Central memory CD4-positive, alpha-beta T cell (primary cell): ENCODE data around the gene C1GALT1.
"Not testable (repeated sequence)": the region's sequence is repeated elsewhere in the genome, so short reads cannot be mapped to it uniquely, and the experiment has no call there.

ENCODE experiments used
- DNase-seq: peaks from one replicate; pipeline ENCODE4 v3.0.0; 2022

The C1GALT1 gene

DNA sequence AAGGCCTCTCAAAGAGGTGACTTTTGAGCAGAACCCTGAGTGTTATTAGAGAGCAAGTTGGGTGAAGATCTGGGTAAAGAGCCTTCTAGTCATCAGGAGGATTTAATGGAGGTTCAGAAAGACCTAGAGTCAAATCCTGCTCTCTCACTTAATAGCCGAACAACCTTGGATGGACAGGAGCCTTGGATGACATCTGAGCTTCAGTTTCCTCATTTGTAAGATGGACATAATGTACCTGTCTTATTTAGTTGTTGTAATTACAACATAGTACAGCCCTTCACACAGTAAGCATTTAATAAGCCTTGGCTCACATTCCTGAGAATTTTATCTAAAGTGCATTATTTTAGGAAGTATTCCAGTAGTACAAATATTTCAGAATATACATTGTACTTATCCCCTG is 57.0 kb downstream of the C1GALT1 start:
- DNase-seq, result no peak

GRCh38 chr7:7242899-7243298 is 60.6 kb downstream of the C1GALT1 start:
- no peak for DNase-seq

GRCh38 chr7:7245233-7245632 is 62.9 kb downstream of the C1GALT1 start:
- DNase-seq, result not testable (repeated sequence)

DNA sequence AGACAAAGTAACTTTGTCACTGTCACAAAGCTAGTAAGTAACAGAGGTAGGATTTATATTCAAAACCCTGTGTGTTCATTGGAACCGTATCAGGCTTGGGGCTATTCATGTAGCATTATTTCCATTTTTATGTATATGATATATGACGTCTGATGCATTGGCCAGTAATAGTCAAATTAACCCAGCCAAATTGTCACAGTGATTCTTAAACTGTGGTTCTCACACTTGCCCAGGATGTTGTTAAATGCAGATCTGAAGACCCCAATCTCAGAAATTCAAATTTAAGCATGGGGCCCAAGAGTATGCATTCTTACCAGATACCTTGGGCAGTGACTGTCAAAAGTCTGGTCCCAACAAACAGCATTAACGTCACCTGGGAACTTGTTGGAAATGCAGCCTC is 63.9 kb downstream of the C1GALT1 start:
- no peak for DNase-seq

GRCh38 chr7:7247658-7248057 is 65.3 kb downstream of the C1GALT1 start:
- DNase-seq, result no peak

- DNase-seq, result no peak
Observed at GRCh38 chr7:7249814-7250213, 67.5 kb downstream of the C1GALT1 start.

- no peak for DNase-seq
Observed at GRCh38 chr7:7251742-7252141, 69.4 kb downstream of the C1GALT1 start.

DNA sequence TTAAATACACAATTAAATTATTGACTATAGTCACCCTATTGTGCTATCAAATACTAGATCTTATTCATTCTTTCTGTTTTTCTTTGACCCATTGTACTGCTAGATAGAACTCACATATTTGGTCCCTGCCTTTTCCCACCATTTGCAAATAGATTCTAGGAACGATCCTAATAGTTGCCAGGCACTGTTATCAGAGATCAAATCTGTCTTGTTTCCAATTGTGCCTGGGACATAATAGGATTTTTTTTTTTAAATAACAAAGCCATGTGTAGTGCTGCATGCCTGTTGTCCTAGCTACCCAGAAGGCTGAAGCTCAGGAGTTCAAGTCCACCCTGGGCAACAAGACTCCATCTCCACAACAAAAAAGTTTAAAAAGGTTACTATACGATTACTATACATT is 72.0 kb downstream of the C1GALT1 start:
- DNase-seq, result no peak

GRCh38 chr7:7254908-7255307 is 72.6 kb downstream of the C1GALT1 start:
- DNase-seq, result no peak

DNA sequence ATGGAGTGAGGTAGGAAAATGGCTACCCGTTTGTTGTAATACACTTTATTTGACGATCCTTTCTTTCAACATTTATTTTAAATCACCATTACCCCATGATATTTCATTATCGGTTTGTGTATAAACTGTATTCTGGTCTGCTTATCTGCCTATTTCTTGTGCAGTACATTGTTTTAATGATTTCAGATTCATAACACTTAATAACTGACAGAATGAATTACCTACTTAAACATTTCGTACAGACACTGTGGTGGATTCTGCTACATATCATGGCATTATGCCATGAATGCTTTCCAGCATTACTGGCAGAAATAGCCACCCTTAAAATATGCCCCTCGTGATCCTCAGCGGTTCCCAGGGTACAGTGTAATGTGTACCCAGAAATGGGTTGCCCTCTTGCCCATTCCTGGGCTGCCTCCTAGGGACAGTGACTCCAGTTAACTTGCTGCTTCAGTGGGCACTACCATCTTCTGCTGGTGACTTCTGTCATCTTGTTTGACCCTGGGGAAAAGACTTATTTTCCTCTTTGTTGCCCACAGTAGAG is 74.5 kb downstream of the C1GALT1 start:
- no peak for DNase-seq

- no peak for DNase-seq
Observed at GRCh38 chr7:7257899-7258692, 75.8 kb downstream of the C1GALT1 start.

DNA sequence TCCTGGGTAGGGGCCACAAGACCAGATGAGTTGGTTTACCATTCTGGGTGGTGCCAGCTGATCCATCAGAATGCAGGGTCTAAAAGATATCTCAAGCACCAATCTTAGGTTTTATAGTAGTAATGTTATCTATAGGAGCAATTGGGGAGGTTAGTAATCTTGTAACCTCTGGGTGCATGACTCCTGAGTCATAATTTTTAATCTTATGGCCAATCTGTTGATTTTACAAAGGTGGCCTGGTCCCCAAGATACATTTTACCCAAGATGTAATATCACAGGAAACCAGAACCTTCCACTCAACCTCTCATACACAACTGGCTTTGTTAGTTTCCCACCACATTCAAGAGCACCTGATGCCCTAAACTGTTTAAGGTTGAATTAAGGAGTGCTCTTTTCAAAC is 79.5 kb downstream of the C1GALT1 start:
- no peak for DNase-seq

- no peak for DNase-seq
Observed at GRCh38 chr7:7263297-7264230, 81.2 kb downstream of the C1GALT1 start.

- no peak for DNase-seq
Observed at GRCh38 chr7:7264306-7265040, 82.1 kb downstream of the C1GALT1 start.

GRCh38 chr7:7265081-7266075 is 83.0 kb downstream of the C1GALT1 start:
- DNase-seq, result no peak

GRCh38 chr7:7266257-7266881 is 84.0 kb downstream of the C1GALT1 start:
- no peak for DNase-seq

DNA sequence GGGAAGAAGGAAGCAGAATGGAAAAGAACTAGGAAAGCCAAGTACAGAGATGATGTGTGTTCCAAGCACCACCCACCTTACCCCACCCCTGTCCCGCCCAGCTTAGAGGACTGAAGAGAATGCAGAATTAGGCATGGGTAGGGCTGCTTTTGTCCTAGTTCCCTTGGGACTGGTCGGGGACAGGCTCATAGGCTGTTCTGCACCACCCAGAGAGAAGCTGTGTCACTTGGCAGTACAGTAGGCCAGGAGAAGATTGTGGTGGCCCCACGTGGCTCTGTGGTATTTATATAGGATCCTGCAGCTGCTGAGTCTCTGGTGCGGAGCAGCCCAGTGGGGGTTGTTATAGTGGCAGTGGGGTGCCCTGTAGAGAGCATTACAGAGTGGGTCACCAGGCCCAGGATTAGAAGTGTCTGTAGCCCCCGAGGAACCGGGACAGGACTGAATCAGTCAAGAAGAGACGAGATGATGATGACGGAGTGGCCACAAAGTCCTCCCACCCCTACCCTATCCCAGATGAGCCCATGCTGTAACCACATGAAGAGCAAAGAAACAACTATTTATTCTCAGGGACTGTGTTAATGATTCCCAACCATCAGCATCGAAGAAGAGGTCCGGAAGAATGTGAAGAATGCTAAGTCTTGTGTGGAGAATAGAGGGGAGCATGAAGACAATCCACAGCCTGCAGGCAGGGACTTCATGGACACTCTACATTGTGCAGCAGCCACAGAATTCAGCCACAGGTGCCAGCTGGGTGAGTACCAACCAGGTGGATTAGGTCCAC is 88.9 kb downstream of the C1GALT1 start:
- no peak for DNase-seq

GRCh38 chr7:7272294-7272693 is 90.0 kb downstream of the C1GALT1 start:
- no peak for DNase-seq

DNA sequence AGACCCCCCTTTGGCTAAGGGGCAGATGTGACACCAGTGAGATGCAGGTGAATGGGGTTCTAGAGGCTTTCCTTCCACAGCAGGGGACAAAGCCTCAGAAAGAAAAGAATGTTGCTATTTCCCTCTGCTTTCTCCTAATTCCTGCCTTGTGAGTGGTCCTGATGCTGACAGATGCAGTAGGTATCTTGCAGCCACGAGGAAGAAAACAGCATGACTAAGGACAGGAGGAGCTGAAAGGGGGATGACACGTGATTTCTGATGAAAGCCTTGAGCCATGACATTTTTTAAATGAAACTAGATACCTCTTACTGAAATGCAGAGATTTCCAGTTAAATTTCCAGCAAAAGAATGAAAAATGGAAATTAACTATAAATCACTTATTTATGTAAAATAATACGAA is 92.4 kb downstream of the C1GALT1 start:
- DNase-seq, result no peak

DNA sequence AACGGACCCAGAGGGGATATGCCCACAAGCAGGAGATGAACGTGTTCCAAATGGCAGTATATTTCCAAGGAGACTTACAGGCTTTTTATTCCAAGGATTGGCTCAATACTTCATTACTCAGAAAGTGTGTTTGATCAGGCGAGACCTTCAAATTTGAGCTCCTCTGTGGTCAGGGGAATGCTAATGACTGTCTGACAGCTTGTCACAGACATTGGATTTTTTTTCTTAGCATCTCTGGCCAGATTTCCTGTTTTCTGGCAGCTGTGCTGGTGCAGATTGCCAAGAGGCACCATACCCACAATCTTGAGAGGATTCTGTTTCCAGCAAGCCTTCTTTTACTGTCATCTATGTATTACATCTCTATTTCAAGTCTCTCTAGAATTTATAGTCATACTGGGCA is 93.8 kb downstream of the C1GALT1 start:
- DNase-seq, result no peak
